GM12874 (cell line): ENCODE results near the gene CYP27A1.

Experiments used
- CTCF ChIP-seq: IDR thresholded peaks from 2 replicates; pipeline ENCODE4 v1.5.1; 2011; ENCODE audit warnings: low read depth, mild to moderate bottlenecking, control low read depth, low read length, moderate library complexity; ENCODE audit not compliant: insufficient read depth

The CYP27A1 gene

GRCh38 chr2:218821605-218822211, 39.8 kb downstream of the CYP27A1 start:
- TF ChIP-seq CTCF = no peak

GRCh38 chr2:218822622-218823021, 40.7 kb downstream of the CYP27A1 start:
- no peak for TF ChIP-seq CTCF

GRCh38 chr2:218823196-218823855, 41.4 kb downstream of the CYP27A1 start:
- TF ChIP-seq CTCF = no peak

- TF ChIP-seq CTCF = no peak
Observed at GRCh38 chr2:218824004-218824403, 42.1 kb downstream of the CYP27A1 start.

- TF ChIP-seq CTCF = no peak
Observed at GRCh38 chr2:218826791-218827190, 44.8 kb downstream of the CYP27A1 start.

DNA sequence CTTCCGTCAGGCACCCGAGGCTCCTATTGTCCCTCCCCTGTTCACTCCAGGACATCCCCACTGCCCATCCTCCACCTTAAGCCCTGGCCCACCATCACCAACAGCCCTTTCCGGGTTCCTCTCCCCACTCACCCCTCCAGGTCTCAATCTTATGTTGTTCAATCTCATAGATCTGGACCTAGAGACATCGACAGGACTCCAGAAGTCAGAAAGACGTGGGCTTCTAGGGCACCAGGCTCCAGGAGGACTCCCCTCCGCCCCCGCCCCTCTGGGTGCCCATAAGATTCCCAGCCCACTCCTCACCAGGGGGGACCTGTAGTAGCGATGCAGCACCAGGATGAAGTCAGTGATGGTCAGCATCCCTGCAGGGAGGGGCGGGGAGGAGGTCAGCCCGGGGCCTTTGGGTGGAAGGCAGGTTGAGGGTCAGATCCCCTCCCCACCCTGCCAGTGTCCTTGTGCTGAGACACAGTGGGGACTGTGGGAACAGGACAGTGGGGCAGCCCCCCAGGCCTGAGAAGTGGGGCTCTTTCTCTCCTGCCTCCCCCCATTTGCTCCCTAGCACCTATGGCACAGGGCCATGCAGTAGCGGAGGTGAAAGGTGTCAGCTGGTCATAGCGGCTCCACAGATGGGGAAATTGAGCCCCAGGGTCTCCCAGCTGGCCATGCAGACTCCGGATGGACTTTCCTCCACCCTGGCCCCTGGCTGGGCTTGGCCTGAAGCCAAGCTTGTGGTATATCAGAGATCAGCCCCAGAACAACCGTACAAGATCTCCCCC, 45.9 kb downstream of the CYP27A1 start:
- TF ChIP-seq CTCF = no peak

GRCh38 chr2:218828477-218828778, 46.5 kb downstream of the CYP27A1 start:
- TF ChIP-seq CTCF = no peak
